ENCODE data around the gene ANXA11. TPM values are rescaled to one million over a fixed set of nuclear protein-coding genes. Genes with fewer than 3 reads are reported as not detected.
A peak's percentile ranks its signal among the peaks of the same experiment; 100 is the strongest.

ANXA11 gene
- total and polyA plus RNA-seq, 9 of the 15 experiments (the other 6 are each of a cell fraction or from before 2014, with no cell fraction given): 43.6 to 212 (median 109) TPM

- no peak overlapping the region for H2AFZ ChIP-seq (ENCODE audit: low read depth, low read length)
- intact Hi-C loops (cut with micrococcal nuclease): no loop called here
- peaks cover 11% of the 10 kb centered on the region for H3K9me1 ChIP-seq (ENCODE audit: control insufficient read depth, insufficient read depth, low read length)
- no peak overlapping the region for H3K4me3 ChIP-seq
- FAIRE-seq (peak; percentile 67), DNase-seq (ENCODE audit: extremely low read depth in 1 of 4, low spot score in 3 of 4) (no peak), ATAC-seq (no peak)
- BruUV-seq (replicated peaks): no TSS peak
- H3K27ac ChIP-seq (ENCODE audit: extremely low read depth, low read depth, low read length): no peak overlapping the region
- WGBS (ENCODE audit: insufficient coverage, low coverage, missing lambda C conversion rate): 93% methylated on average over 7 of the region's 7 CpGs
- H3K9me3 ChIP-seq (replicated peaks; ENCODE audit: control insufficient read depth, insufficient read depth, low read depth, low read length): no peaks in the 10 kb centered on the region
- in situ Hi-C loops (cut with MboI): no loop called here
- no peaks in the 10 kb centered on the region for H3K27me3 ChIP-seq (ENCODE audit: control insufficient read depth in 2 of 2, insufficient read depth in 2 of 2, low read length in 2 of 2)
- peaks cover 3 to 24% of the 10 kb centered on the region in 2 experiments for H3K4me1 ChIP-seq (replicated peaks in 1 of 2; ENCODE audit: control insufficient read depth in 2 of 2, insufficient read depth in 2 of 2, low read length in 2 of 2)
- CTCF ChIA-PET (ENCODE audit: low intra/inter-chr PET ratio): no interaction called here
- H3K9ac ChIP-seq (ENCODE audit: insufficient read depth in 1 of 2, low read depth in 2 of 2, low read length in 2 of 2): no peak overlapping the region
- H4K20me1 ChIP-seq (replicated peaks; ENCODE audit: control insufficient read depth, insufficient read depth, low read length): peaks cover 13% of the 10 kb centered on the region; the same call in 1 of the 2 replicates
- no peak overlapping the region for H3K4me2 ChIP-seq (ENCODE audit: insufficient read depth, low read length)
- H3K79me2 ChIP-seq (ENCODE audit: control insufficient read depth, insufficient read depth, low read length): no peaks in the 10 kb centered on the region
- H3K36me3 ChIP-seq (ENCODE audit: control insufficient read depth, insufficient read depth, low read length): peaks cover 91% of the 10 kb centered on the region
- POLR2A ChIA-PET: interaction anchor here (0.9 kb wide), 1 partner anchor 14 kb away, joined by 3 read pairs; no protein-coding TSS in a partner anchor
- TF ChIP-seq ZNF79 (CRISPR knock-in tag; IDR thresholded peaks at IDR 0.05; ENCODE audit: low read depth) (no peak), GATAD2B (IDR thresholded peaks at IDR 0.05; ENCODE audit: borderline replicate concordance) (no peak), ZFP36 (IDR thresholded peaks at IDR 0.05; ENCODE audit: low read depth, low read length, partially characterized antibody) (peak; percentile 89), RBM25 (IDR thresholded peaks at IDR 0.05; ENCODE audit: low read depth, low read length, severe bottlenecking) (peak; percentile 93), ZFP91 (CRISPR knock-in tag; IDR thresholded peaks at IDR 0.05) (0 out of 2 replicates have a peak, but pooled peaks have one; percentile 24), ZZZ3 (IDR thresholded peaks at IDR 0.05) (no peak), ZNF280A (IDR thresholded peaks at IDR 0.05; ENCODE audit: low read depth, partially characterized antibody) (no peak), FUS (optimal IDR thresholded peaks at IDR 0.05; ENCODE audit: low read depth, low read length) (no peak), BCOR (IDR thresholded peaks at IDR 0.05) (peak; percentile 80), ZNF717 (CRISPR knock-in tag; IDR thresholded peaks at IDR 0.05) (no peak), RBM39 (optimal IDR thresholded peaks at IDR 0.05; ENCODE audit: low read depth, low read length) (no peak), KDM1A (IDR thresholded peaks at IDR 0.05) (peak; percentile 31 to 58; a peak in 2 of 4 replicates), SMARCA5 (IDR thresholded peaks at IDR 0.05) (peak; percentile 87; the same call in 1 of the 2 replicates), ATF2 (CRISPR knock-in tag; IDR thresholded peaks at IDR 0.05) (no peak)
Observed at GRCh38 chr10:80164596-80164995, 40.7 kb downstream of the ANXA11 start.

All from K562 (cell line).